ENCODE data around the gene PRICKLE2. TPM values are rescaled to one million over a fixed set of nuclear protein-coding genes. Genes with fewer than 3 reads are reported as not detected.
"Not testable (repeated sequence)": the region's sequence is repeated elsewhere in the genome, so short reads cannot be mapped to it uniquely, and the experiment has no call there.

The PRICKLE2 gene
- total and polyA plus RNA-seq, 10 donors, result 0.27 to 11.4 (median 5.4) TPM

GRCh38 chr3:64093825-64094712 is 131.2 kb downstream of the PRICKLE2 start:
- H3K27ac ChIP-seq, result no peak overlapping the region
- H3K36me3 ChIP-seq, result peaks cover 0 to 2% (median 0%) of the 10 kb centered on the region in 6 donors
- no peaks in the 10 kb centered on the region for H3K9me3 ChIP-seq
- TF ChIP-seq CTCF (IDR thresholded peaks at IDR 0.05 in 8 of 11, conservative IDR thresholded peaks at IDR 0.05 in 3 of 11) (no peak), POLR2A (IDR thresholded peaks at IDR 0.05) (no peak), POLR2AphosphoS5 (IDR thresholded peaks at IDR 0.05) (no peak)
- no peaks in the 10 kb centered on the region for H3K27me3 ChIP-seq (replicated peaks in 1 of 7)
- DNase-seq, result no peak
- 73 to 84% (median 74%) methylated on average over 3 of the region's 3 CpGs for WGBS, 5 donors
- no peaks in the 10 kb centered on the region for H3K4me1 ChIP-seq
- H3K4me3 ChIP-seq, result no peak overlapping the region
- intact Hi-C loops (cut with DNase I; ENCODE audit: low total_unique reads), result no loop called here

DNA sequence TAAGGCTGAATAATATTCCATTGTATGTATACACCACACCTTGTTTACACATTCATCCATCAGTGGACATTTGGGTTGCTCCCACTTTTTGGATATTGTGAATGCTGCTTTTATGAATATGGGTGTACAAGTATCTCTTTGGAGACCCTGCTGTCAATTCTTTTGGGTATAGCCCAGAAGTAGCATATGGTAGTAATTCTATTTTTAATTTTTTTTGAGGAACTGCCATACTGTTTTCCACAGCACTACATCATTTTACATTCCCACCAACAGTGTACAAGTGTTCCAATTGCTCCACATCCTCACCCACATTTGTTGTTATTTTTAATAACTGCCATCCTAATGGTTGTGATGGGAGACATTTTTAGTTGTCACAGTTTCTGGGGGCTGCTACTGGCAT is 132.1 kb downstream of the PRICKLE2 start:
- no peak for DNase-seq
- intact Hi-C loops (cut with DNase I; ENCODE audit: low total_unique reads), result no loop called here
- Histone ChIP-seq H3K27me3 (replicated peaks in 1 of 7) (no peaks in the 10 kb centered on the region), H3K4me3 (no peak overlapping the region), H3K27ac (no peak overlapping the region), H3K9me3 (no peaks in the 10 kb centered on the region), H3K4me1 (no peaks in the 10 kb centered on the region), H3K36me3 (no peaks in the 10 kb centered on the region)
- TF ChIP-seq POLR2A (IDR thresholded peaks at IDR 0.05), result no peak
- no peak for TF ChIP-seq CTCF (IDR thresholded peaks at IDR 0.05 in 8 of 11, conservative IDR thresholded peaks at IDR 0.05 in 3 of 11)
- no peak for TF ChIP-seq POLR2AphosphoS5 (IDR thresholded peaks at IDR 0.05)

DNA sequence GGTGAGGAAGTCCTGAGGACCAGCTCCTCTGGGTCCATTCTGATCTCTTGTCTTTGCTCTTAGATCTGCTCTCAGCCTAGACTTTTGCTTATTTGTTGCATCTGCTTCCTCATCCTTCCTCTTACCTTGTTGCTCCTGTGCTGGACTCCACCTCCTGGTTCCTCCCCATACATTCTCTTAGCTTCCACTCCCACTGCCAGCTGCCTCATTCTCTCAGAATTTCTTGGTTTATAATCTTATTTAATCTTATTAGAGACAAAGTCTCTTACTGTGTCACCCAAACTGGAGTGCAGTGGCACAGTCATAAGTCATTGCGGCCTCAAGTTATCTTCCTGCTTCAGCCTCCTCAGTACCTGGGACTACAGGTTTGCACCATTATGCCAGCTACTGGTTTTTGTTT is 133.8 kb downstream of the PRICKLE2 start:
- Histone ChIP-seq H3K36me3 (no peaks in the 10 kb centered on the region), H3K9me3 (no peaks in the 10 kb centered on the region), H3K4me1 (no peaks in the 10 kb centered on the region), H3K4me3 (no peak overlapping the region), H3K27ac (no peak overlapping the region), H3K27me3 (replicated peaks in 1 of 7) (no peaks in the 10 kb centered on the region)
- TF ChIP-seq CTCF (IDR thresholded peaks at IDR 0.05 in 8 of 11, conservative IDR thresholded peaks at IDR 0.05 in 3 of 11) (no peak), POLR2AphosphoS5 (IDR thresholded peaks at IDR 0.05) (no peak)
- 92 to 98% (median 97%) methylated on average over 1 of the region's 1 CpG for WGBS, 5 donors
- no peak for DNase-seq
- intact Hi-C loops (cut with DNase I; ENCODE audit: low total_unique reads), result no loop called here

DNA sequence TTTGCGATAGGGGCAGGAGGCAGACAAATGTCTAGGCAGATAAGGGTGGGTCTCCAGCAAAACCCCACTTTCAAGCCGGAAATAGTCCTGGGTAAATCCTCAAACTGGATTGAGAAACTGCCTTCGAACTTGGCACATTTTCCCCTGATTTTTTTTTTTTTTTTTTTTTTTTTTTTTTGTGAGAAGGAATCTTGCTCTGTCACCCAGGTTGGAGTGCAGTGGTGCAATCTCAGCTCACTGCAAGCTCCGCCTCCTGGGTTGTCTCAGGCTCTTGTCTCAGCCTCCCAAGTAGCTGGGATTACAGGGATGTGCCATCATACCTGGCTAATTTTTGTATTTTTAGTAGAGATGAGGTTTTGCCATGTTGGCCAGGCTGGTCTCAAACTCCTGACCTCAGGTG is 135.9 kb downstream of the PRICKLE2 start:
- H3K9me3 ChIP-seq; H3K27me3 ChIP-seq (replicated peaks in 1 of 7); H3K27ac ChIP-seq; H3K4me3 ChIP-seq; intact Hi-C loops (cut with DNase I; ENCODE audit: low total_unique reads); H3K36me3 ChIP-seq; DNase-seq; H3K4me1 ChIP-seq: not testable (repeated sequence)
- WGBS, 5 donors, result 63 to 83% (median 77%) methylated on average over 4 of the region's 4 CpGs

Measured in spleen (tissue), 11 donors.